GM12891 (cell line): Measurements from ENCODE around the gene SEMA3A.
A peak's percentile ranks its signal among the peaks of the same experiment; 100 is the strongest.

Experiments used
- DNase-seq: peaks from one replicate; pipeline ENCODE4 v3.0.0; 2011; ENCODE audit warnings: low spot score; ENCODE audit not compliant: insufficient read length
- FAIRE-seq: peaks from 2 replicates; lab custom pipeline; 2011; peaks lifted over from hg19 to GRCh38; lab: Jason Lieb, UNC
- PAX5 ChIP-seq: IDR thresholded peaks from 2 replicates; pipeline ENCODE4 v1.6.1; 2011; ENCODE audit warnings: low read length, moderate library complexity, mild to moderate bottlenecking; ENCODE audit not compliant: insufficient read depth, severe bottlenecking
- POLR2A ChIP-seq: IDR thresholded peaks from 2 replicates; pipeline ENCODE4 v1.6.1; 2011; ENCODE audit warnings: low read depth, low read length, control low read depth
- POLR2AphosphoS5 ChIP-seq: IDR thresholded peaks from 2 replicates; pipeline ENCODE4 v1.6.1; 2011; ENCODE audit warnings: low read depth, low read length, control low read depth
- POU2F2 ChIP-seq: IDR thresholded peaks from 2 replicates; pipeline ENCODE4 v1.6.1; 2011; ENCODE audit warnings: low read depth, mild to moderate bottlenecking, control low read depth, low read length, moderate library complexity
- SPI1 ChIP-seq: IDR thresholded peaks from 2 replicates; pipeline ENCODE4 v1.6.1; 2011; ENCODE audit warnings: low read depth, low read length, control low read depth
- TAF1 ChIP-seq: IDR thresholded peaks from 2 replicates; pipeline ENCODE4 v1.6.1; 2011; ENCODE audit warnings: low read depth, low read length, control low read depth

Gene SEMA3A

GRCh38 chr7:84105586-84105985, 89.0 kb downstream of the SEMA3A start:
- DNase-seq: no peak
- TF ChIP-seq POLR2A (no peak), POLR2AphosphoS5 (no peak), TAF1 (no peak)
- no peak for FAIRE-seq

GRCh38 chr7:84104826-84105225, 89.8 kb downstream of the SEMA3A start:
- FAIRE-seq (peak; percentile 16), DNase-seq (no peak)
- TF ChIP-seq POLR2AphosphoS5: no peak
- no peak for TF ChIP-seq POLR2A
- TF ChIP-seq PAX5: no peak

- TF ChIP-seq POU2F2: no peak
- no peak for TF ChIP-seq POLR2A
- no peak for TF ChIP-seq PAX5
- TF ChIP-seq TAF1: no peak
- TF ChIP-seq POLR2AphosphoS5: no peak
- no peak for TF ChIP-seq SPI1
- FAIRE-seq (no peak), DNase-seq (no peak)
Measured at GRCh38 chr7:84102213-84102612, 92.4 kb downstream of the SEMA3A start.

- no peak for FAIRE-seq
- TF ChIP-seq TAF1: no peak
- TF ChIP-seq POLR2AphosphoS5: no peak
- TF ChIP-seq POLR2A: no peak
- no peak for TF ChIP-seq POU2F2
- no peak for TF ChIP-seq SPI1
- TF ChIP-seq PAX5: no peak
- no peak for DNase-seq
Measured at GRCh38 chr7:84100866-84101265, 93.7 kb downstream of the SEMA3A start.

GRCh38 chr7:84095971-84096370, 98.6 kb downstream of the SEMA3A start:
- no peak for FAIRE-seq
- DNase-seq: no peak
- TF ChIP-seq SPI1 (no peak), POLR2AphosphoS5 (no peak), POLR2A (no peak), PAX5 (no peak), TAF1 (no peak), POU2F2 (no peak)

- FAIRE-seq (no peak), DNase-seq (no peak)
- TF ChIP-seq SPI1 (peak; percentile 57), TAF1 (no peak)
Measured at GRCh38 chr7:84092207-84092606, 102.4 kb downstream of the SEMA3A start.

- no peak for DNase-seq
- no peak for TF ChIP-seq TAF1
- no peak for TF ChIP-seq POLR2AphosphoS5
- no peak for TF ChIP-seq POLR2A
- no peak for TF ChIP-seq POU2F2
- no peak for TF ChIP-seq PAX5
- TF ChIP-seq SPI1: no peak
Measured at GRCh38 chr7:84091318-84091717, 103.3 kb downstream of the SEMA3A start.

GRCh38 chr7:84088802-84089201, 105.8 kb downstream of the SEMA3A start:
- TF ChIP-seq POLR2AphosphoS5 (no peak), TAF1 (no peak), SPI1 (no peak), POU2F2 (no peak), POLR2A (no peak), PAX5 (no peak)
- DNase-seq (no peak), FAIRE-seq (no peak)

More at GRCh38 chr7:84091318-84091717, 103.3 kb downstream of the SEMA3A start:
- no peak for FAIRE-seq

- DNase-seq: no peak
- no peak for FAIRE-seq
- TF ChIP-seq TAF1 (no peak), SPI1 (no peak)
Measured at GRCh38 chr7:84085998-84086397, 108.6 kb downstream of the SEMA3A start.

- FAIRE-seq (no peak), DNase-seq (no peak)
- no peak for TF ChIP-seq POLR2AphosphoS5
- no peak for TF ChIP-seq TAF1
- no peak for TF ChIP-seq SPI1
- no peak for TF ChIP-seq PAX5
Measured at GRCh38 chr7:84085147-84085546, 109.4 kb downstream of the SEMA3A start.

- FAIRE-seq (no peak), DNase-seq (no peak)
- no peak for TF ChIP-seq POLR2AphosphoS5
- no peak for TF ChIP-seq TAF1
- TF ChIP-seq POLR2A: no peak
- TF ChIP-seq SPI1: no peak
- TF ChIP-seq PAX5: no peak
- no peak for TF ChIP-seq POU2F2
Measured at GRCh38 chr7:84083846-84084245, 110.7 kb downstream of the SEMA3A start.
